Activated T-helper 1 cell treated with anti-CD3 and anti-CD28 coated beads, Interleukin-2, amount 50 U/mL, for 16 hours (primary cell): ENCODE data around the gene SARM1.
"Not testable (repeated sequence)": the region's sequence is repeated elsewhere in the genome, so short reads cannot be mapped to it uniquely, and the experiment has no call there.

ENCODE experiments used
- DNase-seq, 2 donors: peaks; one replicate each; pipeline ENCODE4 v3.0.0-alpha.2; 2020; ENCODE audit warnings: low read depth in 1 of 2, low spot score in 1 of 2

SARM1 gene

DNA sequence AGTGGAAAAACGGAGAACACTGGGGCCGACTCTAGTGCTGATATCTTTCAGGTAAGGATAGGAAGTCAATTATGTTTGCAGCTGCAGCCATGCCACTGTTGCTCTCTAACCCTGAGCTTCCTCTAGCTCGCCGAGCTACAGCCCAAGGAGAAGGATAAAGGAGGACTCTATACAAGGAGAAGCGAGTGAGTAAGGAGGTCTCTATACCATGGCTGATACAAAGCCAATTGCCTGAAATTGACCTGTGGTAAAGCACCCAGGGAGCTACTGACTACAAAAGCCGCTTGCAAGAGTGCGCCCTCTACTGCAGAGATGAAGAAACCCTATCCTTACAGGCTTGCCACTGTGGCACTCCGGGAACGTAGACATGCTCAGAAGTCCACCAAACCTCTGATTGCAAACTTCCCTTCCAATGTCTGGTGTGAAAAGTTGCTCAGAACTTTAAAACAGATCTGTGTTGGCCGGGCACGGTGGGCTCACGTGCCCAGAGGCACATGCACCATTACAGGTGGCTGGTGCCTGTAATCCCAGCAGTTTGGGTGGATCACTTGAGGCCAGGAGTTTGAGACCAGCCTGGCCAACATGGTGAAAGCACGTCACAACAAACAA is 45.3 kb downstream of the SARM1 start:
- peak in 1 of 2 donors; percentile 15 for DNase-seq

DNA sequence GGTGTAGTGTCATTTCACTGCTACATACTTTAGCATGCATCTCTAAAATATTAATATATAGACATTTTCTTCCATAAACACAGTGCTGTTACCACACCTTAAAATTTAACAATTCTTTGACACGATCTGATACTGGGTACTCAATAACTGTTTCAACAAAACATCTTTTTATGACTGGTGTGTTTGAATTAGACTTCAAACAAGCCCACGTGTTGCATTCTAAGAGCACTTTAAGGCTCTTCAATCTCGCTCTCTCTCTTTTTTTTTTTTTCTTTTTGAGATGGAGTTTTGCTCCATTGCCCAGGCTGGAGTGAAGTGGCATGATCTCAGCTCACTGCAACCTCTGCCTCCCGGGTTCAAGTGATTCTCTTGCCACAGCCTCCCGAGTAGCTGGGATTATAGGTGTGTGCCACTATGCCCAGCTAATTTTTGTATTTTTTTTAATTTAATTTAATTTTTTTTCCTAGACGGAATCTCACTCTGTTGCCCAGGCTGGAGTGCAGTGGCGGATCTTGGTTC is 50.4 kb downstream of the SARM1 start:
- DNase-seq: no peak

- no peak for DNase-seq
Observed at GRCh38 chr17:28425206-28425605, 53.7 kb downstream of the SARM1 start.

GRCh38 chr17:28426081-28426519 is 54.6 kb downstream of the SARM1 start:
- no peak for DNase-seq

DNA sequence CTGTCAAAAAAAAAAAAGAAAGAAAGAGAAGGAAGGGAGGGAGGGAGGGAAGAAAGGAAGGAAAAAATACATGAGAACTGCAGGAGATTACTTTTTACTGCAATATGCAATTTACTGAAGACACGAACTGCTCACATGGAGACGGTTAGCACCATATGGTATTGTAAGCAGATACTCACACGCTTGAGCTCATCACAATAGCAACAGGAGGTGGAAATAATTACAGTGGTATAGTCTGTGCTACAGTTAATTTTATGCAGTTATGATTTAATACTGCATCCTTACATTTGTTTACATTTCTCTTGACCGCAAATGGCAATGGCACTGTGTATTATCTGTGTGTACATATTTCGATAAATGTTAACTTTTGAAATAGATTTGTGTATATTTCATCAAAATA is 55.9 kb downstream of the SARM1 start:
- DNase-seq: no peak

DNA sequence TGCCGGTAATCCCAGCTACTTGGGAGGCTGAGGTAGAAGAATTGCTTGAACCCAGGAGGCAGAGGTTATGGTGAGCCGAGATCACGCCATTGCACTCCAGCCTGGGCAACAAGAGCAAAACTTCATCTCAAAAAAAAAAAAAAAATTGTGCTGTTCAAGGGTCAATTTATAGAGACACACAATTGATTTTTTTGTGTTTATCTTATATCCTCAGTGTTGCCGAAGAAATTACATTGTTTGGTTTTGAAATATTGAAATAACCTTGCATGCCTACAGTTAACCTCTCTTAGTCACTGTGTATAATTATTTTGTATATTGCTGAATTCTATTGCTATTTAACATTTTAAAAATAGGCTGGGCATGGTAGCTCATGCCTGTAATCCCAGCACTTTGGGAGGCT is 56.5 kb downstream of the SARM1 start:
- not testable (repeated sequence) for DNase-seq

DNA sequence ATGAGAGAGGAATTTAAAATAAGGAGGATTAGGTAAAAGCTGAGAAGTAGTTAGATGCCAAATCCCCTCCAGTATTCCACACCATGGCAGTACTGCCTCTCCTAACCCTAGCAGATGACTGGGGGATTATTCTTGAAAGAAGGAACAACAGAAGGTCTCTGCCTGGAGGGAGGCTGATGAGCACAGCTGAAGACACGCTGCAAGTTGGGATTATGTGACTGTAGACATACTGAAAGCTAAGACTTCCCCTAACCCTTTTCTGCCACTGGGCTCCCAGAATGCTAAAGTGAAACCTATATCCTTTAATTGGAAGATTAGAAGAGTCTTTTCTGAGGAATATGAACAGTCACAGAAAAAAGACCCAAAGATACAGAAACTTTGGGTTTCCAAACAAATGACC is 62.2 kb downstream of the SARM1 start:
- DNase-seq: no peak

DNA sequence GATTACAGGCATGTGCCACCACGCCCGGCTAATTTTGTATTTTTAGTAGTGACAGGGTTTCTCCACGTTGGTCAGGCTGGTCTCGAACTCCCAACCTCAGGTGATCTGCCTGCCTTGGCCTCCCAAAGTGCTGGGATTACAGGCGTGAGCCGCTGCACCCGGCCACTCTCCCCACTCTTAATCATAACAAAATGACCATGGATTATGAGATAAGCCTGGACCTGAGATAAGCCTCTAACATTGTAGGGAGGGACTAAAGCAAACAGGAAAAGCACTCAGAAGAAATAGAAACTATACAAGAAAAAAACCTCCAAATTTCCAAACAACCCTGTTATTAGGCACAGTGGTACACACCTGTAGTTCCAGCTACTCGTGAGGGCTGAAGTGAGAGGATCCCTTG is 62.8 kb downstream of the SARM1 start:
- DNase-seq: not testable (repeated sequence)

DNA sequence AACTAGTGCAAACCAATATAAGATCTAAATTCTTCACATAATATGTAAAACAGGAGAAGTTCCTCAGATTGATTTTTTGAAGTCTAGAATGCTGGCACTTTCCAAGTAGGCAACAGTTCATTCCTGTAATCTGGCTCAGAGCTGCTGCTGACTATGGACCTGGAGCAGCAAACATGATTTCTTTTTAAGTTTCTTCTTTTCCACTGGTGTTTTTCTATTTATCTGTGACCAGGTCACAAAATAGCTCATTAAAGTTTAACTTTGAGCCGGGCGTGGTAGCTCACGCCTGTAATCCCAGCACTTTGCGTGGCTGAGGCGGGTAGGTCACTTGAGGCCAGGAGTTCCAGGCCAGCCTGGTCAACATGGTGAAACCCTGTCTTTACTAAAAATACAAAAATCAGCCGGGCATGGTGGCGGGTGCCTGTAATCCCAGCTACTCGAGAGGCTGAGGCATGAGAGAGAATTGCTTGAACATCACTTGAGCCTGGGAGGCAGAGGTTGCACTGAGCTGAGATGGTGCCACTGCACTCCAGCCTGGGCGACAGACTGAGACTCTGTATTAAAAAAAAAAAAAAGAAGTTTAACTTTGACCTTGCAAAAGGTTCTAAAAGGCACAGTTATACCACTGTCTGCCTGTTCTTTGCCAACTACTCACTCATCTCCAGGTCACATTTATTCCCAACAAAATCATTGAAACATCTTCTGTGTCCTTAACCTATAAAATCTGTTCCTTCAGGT is 72.6 kb downstream of the SARM1 start:
- no peak for DNase-seq

GRCh38 chr17:28446716-28447395 is 75.4 kb downstream of the SARM1 start:
- no peak for DNase-seq

DNA sequence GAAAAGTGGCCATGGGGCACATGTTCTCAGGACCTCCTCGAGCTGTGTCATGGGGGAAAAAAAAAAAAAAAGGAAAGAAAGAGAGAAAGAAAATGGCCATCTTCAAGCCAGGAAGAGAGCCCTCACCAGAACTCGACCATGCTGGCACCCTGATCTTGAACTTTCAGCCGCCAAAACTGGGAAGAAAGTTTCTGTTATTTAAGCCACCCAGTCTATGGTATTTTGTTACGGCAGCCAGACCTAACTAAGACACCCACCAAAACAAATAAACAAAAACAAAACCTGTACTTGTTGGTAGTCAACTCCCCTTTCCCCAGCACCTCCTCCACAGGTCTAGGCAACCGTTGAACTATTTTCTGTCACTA is 75.9 kb downstream of the SARM1 start:
- no peak for DNase-seq

DNA sequence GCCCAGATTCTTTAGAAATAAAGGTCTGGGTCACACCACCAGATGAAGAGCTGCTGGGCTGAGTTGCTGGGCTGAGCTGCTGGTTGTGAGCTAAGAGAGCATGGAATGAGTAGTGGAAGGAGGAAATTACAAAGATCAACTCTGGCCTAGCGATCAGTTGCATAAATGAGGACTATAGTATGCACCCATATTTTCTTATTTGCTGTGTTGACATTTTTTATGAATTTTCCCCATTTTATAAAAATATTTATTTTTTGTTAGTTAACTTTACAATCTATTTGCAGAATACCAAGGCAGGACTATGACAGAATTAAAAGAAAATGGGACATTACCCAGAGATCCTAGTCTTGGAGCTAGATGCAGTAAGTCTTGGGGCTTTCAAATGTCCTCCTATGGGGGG is 78.4 kb downstream of the SARM1 start:
- DNase-seq: no peak
